Uterus (tissue), 2 donors: ENCODE results near the gene AKNA.

Experiments
- CTCF ChIP-seq, 4 experiments: fragments of 200-600 bp in 2 of 4; fragments of 450-650 bp in 2 of 4; sonication (generic) in 2 of 4; IDR thresholded peaks; one replicate each; pipeline ENCODE4 v1.5.1; 2016 to 2019; ENCODE audit warnings: antibody characterized with exemption in 4 of 4, mild to moderate bottlenecking in 2 of 4, moderate library complexity in 1 of 4
- POLR2A ChIP-seq, 2 donors: fragments of 450-650 bp; IDR thresholded peaks; one replicate each; pipeline ENCODE4 v1.6.1; 2016; ENCODE audit warnings: antibody characterized with exemption in 2 of 2, mild to moderate bottlenecking in 1 of 2, moderate library complexity in 1 of 2

DNA sequence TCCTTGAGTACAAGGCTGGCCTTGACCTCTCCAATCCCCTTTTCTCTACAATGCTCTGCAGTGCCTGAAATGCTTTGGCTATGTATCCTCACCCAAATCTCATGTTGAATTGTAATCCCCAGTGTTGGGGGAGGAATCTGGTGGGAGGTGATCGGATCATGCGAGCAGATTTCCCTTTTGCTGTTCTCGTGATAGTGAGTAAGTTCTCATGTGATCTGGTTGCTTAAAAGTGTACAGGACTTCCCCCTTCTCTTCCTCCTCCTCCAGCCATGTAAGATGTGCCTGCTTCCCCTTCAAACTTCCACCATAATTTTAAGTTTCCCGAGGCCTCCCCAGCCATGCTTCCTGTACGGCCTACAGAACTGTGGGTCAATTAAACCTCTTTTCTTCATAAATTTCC, 28.5 kb upstream of the AKNA start:
- no peak for TF ChIP-seq CTCF (IDR thresholded peaks at IDR 0.05)
- no peak for TF ChIP-seq POLR2A (IDR thresholded peaks at IDR 0.05)
